Renal cortical epithelial cell (primary cell): ENCODE results near the gene CCPG1. TPM values are rescaled to one million over a fixed set of nuclear protein-coding genes. Genes with fewer than 3 reads are reported as not detected.
A peak's percentile ranks its signal among the peaks of the same experiment; 100 is the strongest.
"Not testable (repeated sequence)": the region's sequence is repeated elsewhere in the genome, so short reads cannot be mapped to it uniquely, and the experiment has no call there.

ENCODE experiments used
- DNase-seq: peaks from one replicate; pipeline ENCODE4 v3.0.0-alpha.2; 2011; ENCODE audit warnings: low read depth
- total RNA-seq: library from RNA; depleted of rRNA; stranded (reverse); fragments of >200 nt; gene quantifications from 2 replicates; pipeline ENCODE4 v1.2.3, GENCODE V29; 2014

CCPG1 gene, protein sequence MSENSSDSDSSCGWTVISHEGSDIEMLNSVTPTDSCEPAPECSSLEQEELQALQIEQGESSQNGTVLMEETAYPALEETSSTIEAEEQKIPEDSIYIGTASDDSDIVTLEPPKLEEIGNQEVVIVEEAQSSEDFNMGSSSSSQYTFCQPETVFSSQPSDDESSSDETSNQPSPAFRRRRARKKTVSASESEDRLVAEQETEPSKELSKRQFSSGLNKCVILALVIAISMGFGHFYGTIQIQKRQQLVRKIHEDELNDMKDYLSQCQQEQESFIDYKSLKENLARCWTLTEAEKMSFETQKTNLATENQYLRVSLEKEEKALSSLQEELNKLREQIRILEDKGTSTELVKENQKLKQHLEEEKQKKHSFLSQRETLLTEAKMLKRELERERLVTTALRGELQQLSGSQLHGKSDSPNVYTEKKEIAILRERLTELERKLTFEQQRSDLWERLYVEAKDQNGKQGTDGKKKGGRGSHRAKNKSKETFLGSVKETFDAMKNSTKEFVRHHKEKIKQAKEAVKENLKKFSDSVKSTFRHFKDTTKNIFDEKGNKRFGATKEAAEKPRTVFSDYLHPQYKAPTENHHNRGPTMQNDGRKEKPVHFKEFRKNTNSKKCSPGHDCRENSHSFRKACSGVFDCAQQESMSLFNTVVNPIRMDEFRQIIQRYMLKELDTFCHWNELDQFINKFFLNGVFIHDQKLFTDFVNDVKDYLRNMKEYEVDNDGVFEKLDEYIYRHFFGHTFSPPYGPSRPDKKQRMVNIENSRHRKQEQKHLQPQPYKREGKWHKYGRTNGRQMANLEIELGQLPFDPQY
- total RNA-seq, result 41.8 and 119 TPM in 2 replicates

DNA sequence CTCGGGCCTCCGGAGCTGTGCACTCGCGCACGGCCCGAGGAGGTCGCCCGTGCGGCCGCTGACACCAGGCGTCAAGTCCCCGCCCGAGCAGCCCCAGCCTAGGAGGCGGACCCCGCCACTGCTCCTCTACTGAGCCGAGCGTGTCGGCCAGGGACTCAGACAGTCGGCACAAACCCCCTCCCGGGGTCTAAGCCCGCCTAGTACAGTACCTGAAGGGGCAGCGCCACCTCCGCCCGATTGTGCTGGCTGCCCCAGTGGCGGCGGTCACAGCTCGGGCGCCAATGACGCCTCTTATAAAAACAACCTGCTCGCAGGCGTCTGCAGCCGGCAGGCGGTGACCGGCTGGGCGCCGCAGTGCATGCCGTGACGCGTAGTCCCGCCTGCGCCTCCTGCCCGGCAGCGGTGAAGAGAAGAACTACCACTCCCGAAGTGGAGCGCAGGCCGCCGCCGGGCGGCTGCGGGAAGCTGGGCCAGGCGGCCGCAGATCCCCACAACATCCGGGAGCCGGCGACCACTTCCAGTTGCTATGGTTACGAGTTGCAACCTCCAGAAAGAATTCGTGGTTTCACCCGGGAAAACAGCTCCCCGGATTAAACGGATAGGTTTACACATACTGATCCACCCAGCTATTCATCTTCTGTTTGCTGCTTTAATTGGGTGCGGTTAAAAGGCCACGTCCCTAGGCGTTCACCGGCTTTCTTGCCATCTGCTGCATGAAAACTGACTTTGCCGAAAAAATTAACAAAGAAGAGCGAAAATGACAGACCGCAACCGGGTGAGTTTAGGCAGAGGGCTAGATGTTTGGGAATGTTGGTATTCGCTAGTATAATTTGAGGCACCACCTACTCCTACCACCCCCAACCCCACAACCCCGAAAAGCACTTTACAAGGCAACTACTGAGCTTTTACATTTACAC lies at the start of gene CCPG1, which contains the start of gene PIERCE2:
Gene CCPG1 (minus strand): TSS at position 348 of the 917 bp plus-strand sequence. CDS start 18,935 bp downstream, outside the sequence.
Gene PIERCE2 (plus strand): TSS at position 484 of the 917 bp plus-strand sequence. CDS start 274 bp downstream, at position 758.
- peak; percentile 93 for DNase-seq

DNA sequence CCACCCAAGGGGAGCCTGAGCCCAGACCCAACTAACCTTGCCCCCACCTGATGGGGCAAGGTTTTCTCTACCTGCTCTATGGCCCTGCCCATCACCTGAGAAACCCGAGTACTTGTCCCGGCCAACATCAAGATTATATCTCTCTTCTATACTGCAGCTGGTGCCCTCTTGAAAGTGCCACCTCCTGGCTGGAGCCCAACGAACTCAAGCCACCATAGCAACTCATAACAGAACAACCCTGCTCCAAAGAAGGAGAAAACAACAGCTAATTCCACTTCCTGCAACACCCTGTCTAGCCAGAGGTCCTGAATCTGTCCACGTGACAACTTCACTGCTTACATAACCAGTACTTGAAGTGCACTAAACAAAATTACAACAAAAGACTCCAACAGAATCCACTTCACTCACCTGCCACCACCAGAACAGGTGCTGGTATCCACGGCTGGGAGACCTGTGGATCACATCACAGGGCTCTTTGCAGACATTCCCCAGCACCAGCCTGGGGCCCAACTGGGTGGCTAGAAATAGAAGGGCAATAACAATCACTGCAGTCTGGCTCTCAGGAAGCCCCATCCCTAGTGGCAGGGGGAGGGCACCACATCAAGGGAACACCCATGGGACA lies 49.4 kb upstream of the CCPG1 start:
- DNase-seq, result no peak

DNA sequence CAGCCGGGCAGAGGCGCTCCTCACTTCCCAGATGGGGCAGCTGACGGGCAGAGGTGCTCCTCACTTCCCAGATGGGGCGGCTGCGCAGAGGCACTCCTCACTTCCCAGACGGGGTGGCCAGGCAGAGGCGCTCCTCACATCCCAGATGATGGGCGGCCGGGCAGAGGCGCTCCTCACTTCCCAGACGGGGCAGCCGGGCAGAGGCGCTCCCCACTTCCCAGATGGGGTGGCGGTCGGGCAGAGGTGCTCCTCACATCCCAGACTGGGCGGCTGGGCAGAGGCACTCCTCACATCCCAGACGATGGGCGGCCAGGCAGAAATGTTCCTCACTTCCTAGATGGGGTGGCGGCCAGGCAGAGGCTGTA lies 38.9 kb upstream of the CCPG1 start:
- DNase-seq, result not testable (repeated sequence)

- not testable (repeated sequence) for DNase-seq
Observed at GRCh38 chr15:55446379-55447029, 38.3 kb upstream of the CCPG1 start.

GRCh38 chr15:55445936-55446335 lies 37.8 kb upstream of the CCPG1 start:
- not testable (repeated sequence) for DNase-seq

- not testable (repeated sequence) for DNase-seq
Observed at GRCh38 chr15:55443141-55443540, 35.0 kb upstream of the CCPG1 start.

DNA sequence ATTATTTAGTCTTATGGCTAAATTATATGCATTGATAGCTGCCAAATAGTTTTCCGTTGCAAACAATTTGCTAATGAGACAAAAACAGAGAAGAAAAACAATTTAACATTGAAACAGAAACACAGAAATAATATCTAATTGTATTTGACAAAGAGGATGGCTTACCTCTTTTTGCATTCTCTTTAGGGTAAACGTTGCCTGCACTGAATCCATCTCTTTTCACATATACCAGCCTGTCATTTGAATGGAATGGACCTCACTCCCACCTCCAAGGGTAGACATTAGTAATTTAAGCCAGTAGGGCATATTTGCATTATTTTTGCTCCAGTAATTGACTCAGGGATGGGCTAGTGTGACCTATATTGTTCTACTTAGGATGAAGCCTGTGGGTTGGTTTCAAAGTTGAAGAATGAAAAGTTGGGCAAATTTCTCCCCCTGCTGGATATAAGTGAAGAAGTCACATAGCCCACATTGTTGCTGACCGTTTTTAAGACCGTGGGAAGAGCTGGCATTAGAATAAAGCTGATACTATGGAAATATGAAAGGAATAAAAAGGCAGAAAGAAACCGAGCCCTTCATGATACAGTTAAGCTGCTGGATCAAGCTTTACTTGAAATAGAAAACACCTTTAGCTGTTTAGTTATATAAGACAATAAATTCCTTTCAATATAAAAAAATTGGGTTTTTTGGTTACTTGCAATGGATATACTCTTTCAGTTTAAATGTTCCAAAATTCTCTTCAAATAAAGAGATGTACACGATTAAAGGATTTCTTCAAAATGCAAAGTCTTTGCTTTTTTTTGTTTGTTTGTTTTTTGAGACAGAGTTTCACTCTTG lies 27.0 kb upstream of the CCPG1 start:
- DNase-seq, result peak; percentile 63

DNA sequence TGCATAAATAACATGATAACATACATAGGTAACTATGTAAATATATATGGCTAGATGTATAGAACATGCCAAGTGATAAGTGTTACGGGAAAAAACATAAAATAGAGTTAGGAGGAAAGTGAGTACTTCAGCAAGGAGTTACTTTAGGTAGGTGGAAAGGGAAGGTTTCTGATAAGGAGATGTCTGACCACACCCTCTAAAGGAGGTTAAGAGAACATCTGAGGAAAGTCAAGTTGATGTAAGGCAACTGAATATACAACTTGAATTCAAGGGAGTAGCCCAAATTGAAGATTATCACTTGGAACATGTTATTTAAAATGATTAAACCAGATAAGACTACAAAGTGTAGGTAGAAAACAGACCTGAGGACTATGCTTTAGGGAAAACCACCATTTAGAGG lies 13.9 kb upstream of the CCPG1 start:
- DNase-seq, result no peak

- DNase-seq, result no peak
Observed at GRCh38 chr15:55420171-55420866, 12.2 kb upstream of the CCPG1 start.

- DNase-seq, result not testable (repeated sequence)
Observed at GRCh38 chr15:55417678-55418077, 9.5 kb upstream of the CCPG1 start.

DNA sequence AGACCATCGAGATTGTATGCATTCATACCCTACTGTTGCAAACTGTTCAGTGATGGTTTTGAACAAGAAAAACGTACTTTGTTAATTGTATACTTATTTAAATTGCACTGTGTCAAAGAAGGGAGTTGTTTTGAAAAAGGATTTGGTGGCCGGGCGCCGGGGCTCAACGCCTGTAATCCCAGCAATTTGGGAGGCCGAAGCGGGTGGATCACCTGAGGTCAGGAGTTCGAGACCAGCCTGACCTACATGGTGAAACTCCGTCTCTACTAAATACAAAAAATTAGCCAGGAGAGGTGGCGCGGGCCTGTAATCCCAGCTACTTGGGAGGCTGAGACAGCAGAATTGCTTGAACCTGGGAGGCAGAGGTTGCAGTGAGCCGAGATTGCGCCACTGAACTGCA lies 817 bp upstream of the CCPG1 start:
- DNase-seq, result not testable (repeated sequence)

- no peak for DNase-seq
Observed at GRCh38 chr15:55407498-55408011, 604 bp downstream of the CCPG1 start.

DNA sequence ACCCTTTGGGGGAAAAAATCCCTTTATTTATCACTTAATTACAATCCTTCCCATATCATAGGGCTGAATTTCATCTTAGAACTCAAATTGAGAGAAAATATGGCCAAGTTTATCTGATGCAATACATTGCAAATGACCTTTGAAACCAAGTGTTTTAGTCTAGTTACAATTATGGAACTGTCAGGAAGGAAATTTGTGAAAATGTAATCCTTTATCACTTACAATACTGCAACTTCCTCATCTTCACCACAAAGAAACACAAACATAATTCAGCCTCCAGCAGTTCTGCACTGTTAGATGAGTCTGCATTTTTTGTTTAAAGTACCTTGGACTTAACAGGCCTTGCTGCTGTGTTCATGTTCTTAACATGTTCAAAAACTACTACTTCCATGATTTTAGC lies 4.6 kb downstream of the CCPG1 start:
- peak; percentile 28 for DNase-seq

- no peak for DNase-seq
Observed at GRCh38 chr15:55402707-55403106, 5.5 kb downstream of the CCPG1 start.

GRCh38 chr15:55401786-55402246 lies 6.3 kb downstream of the CCPG1 start:
- no peak for DNase-seq

DNA sequence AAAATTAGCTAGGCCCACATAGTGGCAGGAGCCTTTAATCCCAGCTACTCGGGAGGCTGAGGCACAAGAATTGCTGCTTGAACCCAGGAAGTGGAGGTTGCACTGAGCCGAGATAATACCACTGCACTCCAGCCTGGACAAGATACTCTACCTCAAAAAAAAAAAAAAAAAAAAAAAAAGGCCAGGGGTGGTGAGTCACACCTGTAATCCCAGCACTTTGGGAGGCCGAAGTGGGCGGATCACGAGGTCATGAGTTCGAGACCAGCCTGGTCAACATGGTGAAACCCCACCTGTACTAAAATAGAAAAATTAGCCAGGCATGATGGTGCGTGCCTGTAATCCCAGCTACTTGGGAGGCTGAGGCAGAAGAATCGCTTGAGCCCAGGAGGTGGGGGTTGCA lies 8.1 kb downstream of the CCPG1 start:
- not testable (repeated sequence) for DNase-seq

DNA sequence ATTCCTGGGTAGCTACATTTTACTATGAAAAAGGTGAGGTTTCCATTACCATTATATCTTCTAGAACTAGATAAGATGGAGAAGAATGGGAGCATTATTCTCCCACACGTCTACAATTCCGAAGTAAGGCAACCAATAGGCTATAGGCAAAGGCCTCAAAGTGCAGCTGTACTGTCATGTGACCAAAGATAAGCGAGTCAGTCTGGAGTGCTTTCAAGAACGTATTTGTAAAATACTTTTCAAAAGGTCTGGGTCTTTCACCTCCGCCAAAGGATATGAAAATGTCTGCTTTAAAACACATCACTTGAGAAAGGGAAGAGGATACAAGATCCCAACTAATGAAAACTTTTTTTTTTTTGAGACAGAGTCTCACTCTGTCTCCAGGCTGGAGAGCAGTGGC lies 9.9 kb downstream of the CCPG1 start:
- DNase-seq, result no peak

DNA sequence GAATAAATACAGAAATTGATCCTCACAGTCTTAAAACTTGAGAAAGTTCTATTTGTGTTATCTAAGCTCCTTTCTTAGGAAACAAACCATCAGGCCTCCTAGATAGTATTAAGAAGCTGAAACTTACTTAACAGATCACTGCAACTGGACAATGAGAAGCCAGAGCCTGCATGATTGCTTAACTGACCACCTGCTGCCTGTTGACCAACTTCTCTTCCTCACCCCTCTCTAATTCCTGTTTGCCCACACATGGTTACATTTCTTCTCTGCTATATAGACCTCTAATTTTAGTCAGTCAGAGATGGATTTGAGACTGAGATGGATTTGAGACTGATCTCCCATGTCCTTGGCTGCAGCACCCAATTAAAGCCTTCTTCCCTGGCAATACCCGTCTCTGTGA lies 13.5 kb downstream of the CCPG1 start:
- DNase-seq, result peak; percentile 71

DNA sequence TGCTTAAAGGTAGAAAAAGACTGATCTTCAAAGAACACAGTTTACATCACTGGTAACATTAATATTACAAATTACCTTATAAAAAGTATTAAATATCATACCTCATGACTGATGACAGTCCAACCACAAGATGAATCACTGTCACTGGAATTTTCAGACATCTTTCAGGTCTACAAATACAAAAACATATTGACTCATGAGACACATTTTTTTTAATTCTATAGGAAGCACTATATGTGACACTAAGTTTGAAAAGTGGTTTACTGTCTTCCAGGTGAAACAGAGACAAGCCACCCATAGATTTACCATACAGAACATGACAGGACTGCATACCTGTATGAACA lies 18.9 kb downstream of the CCPG1 start:
- DNase-seq, result no peak
